Measurements from ENCODE around the gene SUGP2.

DNA sequence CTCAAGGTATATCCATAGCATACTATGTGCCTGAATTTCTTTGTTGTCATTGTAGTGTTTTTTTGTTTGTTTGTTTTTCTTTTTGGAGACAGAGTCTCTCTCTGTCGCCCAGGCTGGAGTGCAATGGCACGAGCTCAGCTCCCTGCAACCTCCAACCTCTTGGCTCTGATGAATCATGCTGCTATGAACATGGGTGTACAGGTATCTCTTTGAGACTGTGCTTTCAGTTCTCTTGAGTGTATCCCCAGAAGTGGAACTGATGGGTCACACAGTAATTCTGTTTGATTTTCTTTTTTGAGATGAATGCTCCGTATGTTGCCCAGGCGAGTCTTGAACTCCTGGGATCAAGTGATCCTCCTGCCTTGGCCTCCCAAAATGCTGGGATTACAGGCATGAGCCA is 16.8 kb upstream of the SUGP2 start:
- TF ChIP-seq RAD21 (IDR thresholded peaks at IDR 0.05; ENCODE audit: low read depth) (no peak), NFIC (IDR thresholded peaks at IDR 0.05) (no peak), TEAD4 (IDR thresholded peaks at IDR 0.05) (no peak), CEBPB (IDR thresholded peaks at IDR 0.05) (no peak), EP300 (IDR thresholded peaks at IDR 0.05; ENCODE audit: borderline replicate concordance) (no peak), YY1 (IDR thresholded peaks at IDR 0.05; ENCODE audit: low read depth) (no peak), FOXM1 (IDR thresholded peaks at IDR 0.05; ENCODE audit: borderline replicate concordance, low read depth) (no peak), TCF12 (IDR thresholded peaks at IDR 0.05; ENCODE audit: low read depth) (no peak)
- TF ChIP-seq, protein P1, sequence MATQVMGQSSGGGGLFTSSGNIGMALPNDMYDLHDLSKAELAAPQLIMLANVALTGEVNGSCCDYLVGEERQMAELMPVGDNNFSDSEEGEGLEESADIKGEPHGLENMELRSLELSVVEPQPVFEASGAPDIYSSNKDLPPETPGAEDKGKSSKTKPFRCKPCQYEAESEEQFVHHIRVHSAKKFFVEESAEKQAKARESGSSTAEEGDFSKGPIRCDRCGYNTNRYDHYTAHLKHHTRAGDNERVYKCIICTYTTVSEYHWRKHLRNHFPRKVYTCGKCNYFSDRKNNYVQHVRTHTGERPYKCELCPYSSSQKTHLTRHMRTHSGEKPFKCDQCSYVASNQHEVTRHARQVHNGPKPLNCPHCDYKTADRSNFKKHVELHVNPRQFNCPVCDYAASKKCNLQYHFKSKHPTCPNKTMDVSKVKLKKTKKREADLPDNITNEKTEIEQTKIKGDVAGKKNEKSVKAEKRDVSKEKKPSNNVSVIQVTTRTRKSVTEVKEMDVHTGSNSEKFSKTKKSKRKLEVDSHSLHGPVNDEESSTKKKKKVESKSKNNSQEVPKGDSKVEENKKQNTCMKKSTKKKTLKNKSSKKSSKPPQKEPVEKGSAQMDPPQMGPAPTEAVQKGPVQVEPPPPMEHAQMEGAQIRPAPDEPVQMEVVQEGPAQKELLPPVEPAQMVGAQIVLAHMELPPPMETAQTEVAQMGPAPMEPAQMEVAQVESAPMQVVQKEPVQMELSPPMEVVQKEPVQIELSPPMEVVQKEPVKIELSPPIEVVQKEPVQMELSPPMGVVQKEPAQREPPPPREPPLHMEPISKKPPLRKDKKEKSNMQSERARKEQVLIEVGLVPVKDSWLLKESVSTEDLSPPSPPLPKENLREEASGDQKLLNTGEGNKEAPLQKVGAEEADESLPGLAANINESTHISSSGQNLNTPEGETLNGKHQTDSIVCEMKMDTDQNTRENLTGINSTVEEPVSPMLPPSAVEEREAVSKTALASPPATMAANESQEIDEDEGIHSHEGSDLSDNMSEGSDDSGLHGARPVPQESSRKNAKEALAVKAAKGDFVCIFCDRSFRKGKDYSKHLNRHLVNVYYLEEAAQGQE (IDR thresholded peaks at IDR 0.05; ENCODE audit: low read depth): no peak
- TF ChIP-seq, protein P2, sequence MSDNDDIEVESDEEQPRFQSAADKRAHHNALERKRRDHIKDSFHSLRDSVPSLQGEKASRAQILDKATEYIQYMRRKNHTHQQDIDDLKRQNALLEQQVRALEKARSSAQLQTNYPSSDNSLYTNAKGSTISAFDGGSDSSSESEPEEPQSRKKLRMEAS (IDR thresholded peaks at IDR 0.05): no peak

Data from Ishikawa (cell line).